DMS114 treated with DMSO at 0.1 percent for 48 hours (cell line): ENCODE measurements around the gene SETX.

ENCODE experiments used
- DNase-seq: peaks from one replicate; lab custom pipeline; 2025; ENCODE audit not compliant: unreplicated experiment; lab: John Stamatoyannopoulos, UW

SETX gene

DNA sequence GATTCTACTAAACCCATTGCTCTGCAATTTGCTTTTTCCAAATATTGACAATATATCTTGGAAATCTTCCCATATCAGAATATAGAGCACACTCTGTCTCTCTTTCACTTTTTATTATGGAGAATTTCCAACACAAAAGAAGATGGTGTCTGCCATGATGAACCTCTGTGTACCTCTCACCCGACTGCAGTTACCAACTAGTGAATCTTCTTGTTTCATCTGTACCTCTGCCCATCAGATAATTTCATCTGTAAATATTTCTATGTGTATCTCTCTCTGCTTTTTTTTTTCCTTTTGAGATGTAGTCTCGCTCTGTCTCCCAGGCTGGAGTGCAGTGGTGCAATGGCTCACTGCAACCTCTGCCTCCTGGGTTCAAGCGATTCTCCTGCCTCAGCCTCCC is 130.1 kb downstream of the SETX start:
- DNase-seq = no peak

DNA sequence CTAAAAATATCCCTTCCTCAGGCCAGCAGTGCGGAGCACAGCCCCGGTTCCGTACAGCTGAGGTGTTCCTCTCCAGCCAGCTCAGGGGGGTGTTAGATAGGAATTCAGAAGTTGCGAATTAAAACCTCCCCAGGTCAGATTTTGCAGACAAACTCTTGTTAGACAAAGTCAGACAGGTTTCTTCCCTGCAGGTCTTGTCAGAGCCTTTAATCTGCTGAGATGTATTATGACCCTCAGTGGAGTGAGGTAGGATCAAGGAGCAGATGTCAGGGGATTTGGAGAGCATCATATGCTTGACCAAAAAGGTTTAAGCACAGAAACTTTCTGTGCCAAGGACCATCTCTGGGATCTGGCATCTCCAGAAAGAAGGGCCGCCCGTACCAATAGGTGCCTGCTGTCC is 132.8 kb downstream of the SETX start:
- no peak for DNase-seq

DNA sequence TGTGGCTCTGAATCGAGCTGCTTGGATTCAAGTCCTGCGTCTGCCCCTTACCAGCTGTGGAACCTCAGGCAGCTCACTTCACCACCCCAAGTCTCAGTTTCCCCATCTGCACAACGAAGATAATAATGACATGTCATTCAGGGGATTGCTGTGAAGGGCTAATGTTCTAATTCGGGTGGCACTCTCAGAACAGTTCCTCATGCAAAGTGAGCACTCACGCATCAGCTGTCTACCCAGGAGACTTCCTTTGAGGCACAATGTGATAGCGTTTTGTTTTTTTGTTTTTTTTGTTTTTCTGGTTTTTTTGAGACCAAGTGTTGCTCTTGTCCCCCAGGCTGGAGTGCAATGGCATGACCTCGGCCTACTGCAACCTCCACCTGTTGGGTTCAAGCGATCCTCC is 136.6 kb downstream of the SETX start:
- DNase-seq = no peak

DNA sequence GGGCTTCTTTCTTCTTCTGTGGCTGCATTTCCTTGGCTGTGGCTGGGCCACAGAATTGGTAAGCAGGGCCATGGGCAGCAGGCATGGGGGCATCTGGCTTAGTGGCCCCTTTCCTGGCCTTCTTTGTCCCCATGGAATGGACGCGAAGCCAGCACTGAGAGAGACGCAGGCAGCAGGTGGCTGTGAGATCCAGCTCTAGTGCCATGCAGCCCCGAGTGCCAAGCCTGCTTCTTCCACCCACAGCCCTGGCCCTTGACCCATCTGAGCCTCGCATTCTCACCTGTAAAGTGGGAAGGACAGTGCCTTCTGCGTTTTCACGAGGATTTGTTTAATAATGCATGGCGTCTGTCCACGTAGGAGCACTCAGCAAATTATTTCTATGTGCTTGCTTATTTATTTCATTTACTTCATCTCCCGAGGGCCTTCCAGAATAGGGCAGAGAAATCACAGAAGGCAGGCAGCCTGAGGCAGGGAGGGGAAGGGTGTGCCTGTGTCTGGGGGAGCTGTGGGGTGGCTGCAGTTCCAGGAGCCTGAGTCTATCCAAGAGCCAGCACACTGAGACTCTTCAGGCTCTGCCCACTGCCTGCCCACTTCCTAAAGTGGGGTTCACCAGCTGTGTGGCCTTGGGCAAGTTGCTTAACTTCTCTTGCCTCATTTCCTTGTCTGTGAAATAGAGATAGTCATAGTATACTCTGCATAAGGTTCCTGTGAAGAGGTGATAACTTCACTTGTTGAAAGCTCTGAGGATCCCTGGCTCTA is 137.7 kb downstream of the SETX start:
- DNase-seq = no peak

DNA sequence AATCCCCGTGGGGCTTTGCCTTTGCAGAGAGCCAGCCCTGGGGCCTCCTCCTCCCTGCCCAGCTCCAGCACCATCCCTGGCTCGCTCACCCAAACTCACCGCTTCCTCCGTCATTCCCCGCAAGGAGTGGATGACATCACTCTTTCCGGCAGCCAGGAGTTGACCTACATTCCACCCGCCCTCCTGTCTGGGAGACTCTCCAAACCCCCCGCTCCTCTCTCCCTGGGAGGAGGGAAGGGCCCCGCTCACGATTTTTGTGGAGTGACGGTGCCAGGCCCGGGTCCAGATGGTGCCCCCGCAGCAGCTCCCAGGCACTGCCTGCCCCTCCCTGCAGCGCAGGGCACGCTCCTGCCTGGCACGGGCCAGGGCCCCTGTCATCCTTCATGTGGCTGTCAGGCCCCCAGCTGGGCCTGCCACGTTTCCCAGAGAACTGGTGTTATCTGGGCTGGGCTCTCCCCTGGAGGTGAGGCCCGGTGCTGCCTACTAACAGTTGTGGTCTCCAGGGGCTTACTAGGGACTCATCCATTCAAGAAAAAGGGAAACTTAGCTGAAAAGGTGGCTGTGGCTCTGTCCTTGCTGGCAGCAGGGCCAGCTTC is 140.7 kb downstream of the SETX start:
- no peak for DNase-seq

DNA sequence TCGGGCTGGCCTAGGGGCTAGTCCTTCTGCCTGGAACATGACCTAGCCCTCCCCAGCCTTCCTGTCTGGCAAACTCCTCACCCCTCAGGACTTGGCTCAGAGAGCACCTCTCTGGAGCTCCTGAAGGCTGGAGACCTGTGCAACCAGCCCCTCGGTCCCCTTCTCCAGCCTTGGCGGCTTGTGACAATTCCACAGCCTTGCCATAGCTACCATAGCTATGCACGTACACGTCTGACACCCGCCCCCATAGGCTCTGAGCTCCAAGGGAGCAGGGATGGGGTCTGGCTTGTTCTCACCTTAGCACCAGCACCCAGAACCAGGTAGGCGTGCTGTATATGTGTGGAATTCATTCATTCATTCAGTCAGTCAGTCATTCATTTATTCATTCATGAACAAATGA is 143.2 kb downstream of the SETX start:
- DNase-seq = no peak
